Measurements from ENCODE around the gene RELN.

GRCh38 chr7:104033837-104034236 lies 44.4 kb upstream of the RELN start:
- TF ChIP-seq ZNF785 (tag by site-specific recombination; IDR thresholded peaks at IDR 0.05) (no peak), SP7 (tag by site-specific recombination; IDR thresholded peaks at IDR 0.05) (no peak), ZNF292 (tag by site-specific recombination; IDR thresholded peaks at IDR 0.05; ENCODE audit: borderline replicate concordance, low read depth) (no peak), YY1 (tag by site-specific recombination; IDR thresholded peaks at IDR 0.05) (no peak), ZNF140 (tag by site-specific recombination; IDR thresholded peaks at IDR 0.05) (peak; percentile 55; the same call in 1 of the 2 replicates), ZNF155 (tag by site-specific recombination; IDR thresholded peaks at IDR 0.05) (no peak), ZNF600 (tag by site-specific recombination; IDR thresholded peaks at IDR 0.05) (no peak), ZNF23 (tag by site-specific recombination; IDR thresholded peaks at IDR 0.05; ENCODE audit: borderline replicate concordance) (no peak), SP2 (tag by site-specific recombination; IDR thresholded peaks at IDR 0.05) (no peak), ZNF558 (tag by site-specific recombination; IDR thresholded peaks at IDR 0.05) (no peak)
- TF ChIP-seq, protein P1, sequence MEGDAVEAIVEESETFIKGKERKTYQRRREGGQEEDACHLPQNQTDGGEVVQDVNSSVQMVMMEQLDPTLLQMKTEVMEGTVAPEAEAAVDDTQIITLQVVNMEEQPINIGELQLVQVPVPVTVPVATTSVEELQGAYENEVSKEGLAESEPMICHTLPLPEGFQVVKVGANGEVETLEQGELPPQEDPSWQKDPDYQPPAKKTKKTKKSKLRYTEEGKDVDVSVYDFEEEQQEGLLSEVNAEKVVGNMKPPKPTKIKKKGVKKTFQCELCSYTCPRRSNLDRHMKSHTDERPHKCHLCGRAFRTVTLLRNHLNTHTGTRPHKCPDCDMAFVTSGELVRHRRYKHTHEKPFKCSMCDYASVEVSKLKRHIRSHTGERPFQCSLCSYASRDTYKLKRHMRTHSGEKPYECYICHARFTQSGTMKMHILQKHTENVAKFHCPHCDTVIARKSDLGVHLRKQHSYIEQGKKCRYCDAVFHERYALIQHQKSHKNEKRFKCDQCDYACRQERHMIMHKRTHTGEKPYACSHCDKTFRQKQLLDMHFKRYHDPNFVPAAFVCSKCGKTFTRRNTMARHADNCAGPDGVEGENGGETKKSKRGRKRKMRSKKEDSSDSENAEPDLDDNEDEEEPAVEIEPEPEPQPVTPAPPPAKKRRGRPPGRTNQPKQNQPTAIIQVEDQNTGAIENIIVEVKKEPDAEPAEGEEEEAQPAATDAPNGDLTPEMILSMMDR (tag by site-specific recombination; IDR thresholded peaks at IDR 0.05): no peak

All from HEK293 (cell line).